ENCODE measurements around the gene ALKBH6. TPM values are rescaled to one million over a fixed set of nuclear protein-coding genes. Genes with fewer than 3 reads are reported as not detected.

ALKBH6 gene
- total RNA-seq, 1 donor, result 6.6 TPM

GRCh38 chr19:35963514-35963913 is 50.5 kb downstream of the ALKBH6 start:
- H3K9me3 ChIP-seq (ENCODE audit: low read depth, low read length), result no peaks in the 10 kb centered on the region
- H3K4me1 ChIP-seq (ENCODE audit: insufficient read depth, low read length), result peaks cover 14% of the 10 kb centered on the region
- peaks cover 12% of the 10 kb centered on the region for H3K27me3 ChIP-seq (ENCODE audit: insufficient read depth, low read length)
- H3K4me3 ChIP-seq (ENCODE audit: low read length), result no peak overlapping the region

- H3K9me3 ChIP-seq (ENCODE audit: low read depth, low read length), result no peaks in the 10 kb centered on the region
- peaks cover 16% of the 10 kb centered on the region for H3K4me1 ChIP-seq (ENCODE audit: insufficient read depth, low read length)
- H3K27me3 ChIP-seq (ENCODE audit: insufficient read depth, low read length), result peaks cover 12% of the 10 kb centered on the region
- H3K4me3 ChIP-seq (ENCODE audit: low read length), result no peak overlapping the region
Observed at GRCh38 chr19:35960432-35960972, 53.5 kb downstream of the ALKBH6 start.

GRCh38 chr19:35959968-35960320 is 54.1 kb downstream of the ALKBH6 start:
- H3K4me3 ChIP-seq (ENCODE audit: low read length), result no peak overlapping the region
- no peaks in the 10 kb centered on the region for H3K9me3 ChIP-seq (ENCODE audit: low read depth, low read length)
- peaks cover 21% of the 10 kb centered on the region for H3K4me1 ChIP-seq (ENCODE audit: insufficient read depth, low read length)
- H3K27me3 ChIP-seq (ENCODE audit: insufficient read depth, low read length), result peaks cover 12% of the 10 kb centered on the region

Other genes with a start within 250 kb of the ALKBH6 start
- 4.1 TPM for gene ARHGAP33, start 238.6 kb downstream of the ALKBH6 start, total RNA-seq
- gene PRODH2, start 201.4 kb downstream of the ALKBH6 start, total RNA-seq, result not detected
- not detected for gene NPHS1, start 161.7 kb downstream of the ALKBH6 start, total RNA-seq
- 0.10 TPM for gene KIRREL2, start 157.3 kb downstream of the ALKBH6 start, total RNA-seq
- gene APLP1, start 145.6 kb downstream of the ALKBH6 start, total RNA-seq, result not detected
- gene NFKBID, start 113.7 kb downstream of the ALKBH6 start, total RNA-seq, result 128 TPM
- gene HCST, start 111.7 kb downstream of the ALKBH6 start, total RNA-seq, result 58.1 TPM
- 286 TPM for gene TYROBP, start 105.9 kb downstream of the ALKBH6 start, total RNA-seq
- gene LRFN3, start 77.8 kb downstream of the ALKBH6 start, total RNA-seq, result 1.3 TPM
- 8.3 TPM for gene SDHAF1, start 19.0 kb downstream of the ALKBH6 start, total RNA-seq
- gene SYNE4, start 5.4 kb downstream of the ALKBH6 start, total RNA-seq, result 0.10 TPM
- gene CLIP3, start 18.7 kb upstream of the ALKBH6 start, total RNA-seq, result 0.10 TPM
- gene THAP8, start 40.1 kb upstream of the ALKBH6 start, total RNA-seq, result 0.42 TPM
- gene WDR62, start 40.7 kb upstream of the ALKBH6 start, total RNA-seq, result 1.4 TPM
- gene OVOL3, start 96.9 kb upstream of the ALKBH6 start, total RNA-seq, result not detected
- 12.8 TPM for gene POLR2I, start 100.7 kb upstream of the ALKBH6 start, total RNA-seq
- gene TBCB, start 101.3 kb upstream of the ALKBH6 start, total RNA-seq, result 54.4 TPM
- gene CAPNS1, start 125.9 kb upstream of the ALKBH6 start, total RNA-seq, result 227 TPM
- not detected for gene COX7A1, start 138.2 kb upstream of the ALKBH6 start, total RNA-seq
- gene ZNF565, start 200.5 kb upstream of the ALKBH6 start, total RNA-seq, result 5.1 TPM
- gene ZNF146, start 200.9 kb upstream of the ALKBH6 start, total RNA-seq, result 28.7 TPM

All from mononuclear cell (primary cell).